ENCODE results near the gene PIANP.
A peak's percentile ranks its signal among the peaks of the same experiment; 100 is the strongest.

PIANP gene

DNA sequence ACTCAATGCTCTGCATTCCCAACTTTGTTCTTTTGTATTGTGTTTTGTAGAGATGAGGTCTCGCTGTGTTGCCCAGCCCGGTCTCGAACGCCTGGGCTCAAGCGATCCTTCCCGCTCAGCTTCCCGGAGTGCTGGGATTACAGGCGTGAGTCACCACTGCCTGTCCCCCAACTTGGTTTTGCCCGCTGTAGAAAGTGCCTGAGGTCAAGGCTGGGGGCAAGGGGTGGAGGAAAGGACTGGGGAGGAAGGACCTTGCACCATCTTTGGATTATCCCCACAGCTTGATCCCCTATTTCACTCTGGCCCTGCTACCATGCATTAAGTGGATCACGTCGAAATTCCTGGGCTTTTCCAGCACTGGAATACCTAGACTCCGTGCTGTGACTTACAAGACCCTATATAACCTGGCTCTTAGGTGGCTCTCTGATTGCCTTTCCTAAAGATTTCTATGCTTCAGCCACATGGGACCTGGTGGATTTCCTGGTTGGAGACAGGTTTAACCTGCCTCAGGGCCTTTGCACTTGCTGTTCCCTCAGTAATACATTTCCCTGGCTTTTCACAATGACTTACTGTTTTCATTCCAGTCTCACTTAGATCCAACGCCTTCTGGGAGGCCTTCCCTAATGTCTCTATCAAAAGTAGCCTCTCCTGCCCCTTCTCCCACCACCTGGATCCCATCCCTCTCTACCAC, 608 bp upstream of the PIANP start:
- DNase-seq, result no peak

DNA sequence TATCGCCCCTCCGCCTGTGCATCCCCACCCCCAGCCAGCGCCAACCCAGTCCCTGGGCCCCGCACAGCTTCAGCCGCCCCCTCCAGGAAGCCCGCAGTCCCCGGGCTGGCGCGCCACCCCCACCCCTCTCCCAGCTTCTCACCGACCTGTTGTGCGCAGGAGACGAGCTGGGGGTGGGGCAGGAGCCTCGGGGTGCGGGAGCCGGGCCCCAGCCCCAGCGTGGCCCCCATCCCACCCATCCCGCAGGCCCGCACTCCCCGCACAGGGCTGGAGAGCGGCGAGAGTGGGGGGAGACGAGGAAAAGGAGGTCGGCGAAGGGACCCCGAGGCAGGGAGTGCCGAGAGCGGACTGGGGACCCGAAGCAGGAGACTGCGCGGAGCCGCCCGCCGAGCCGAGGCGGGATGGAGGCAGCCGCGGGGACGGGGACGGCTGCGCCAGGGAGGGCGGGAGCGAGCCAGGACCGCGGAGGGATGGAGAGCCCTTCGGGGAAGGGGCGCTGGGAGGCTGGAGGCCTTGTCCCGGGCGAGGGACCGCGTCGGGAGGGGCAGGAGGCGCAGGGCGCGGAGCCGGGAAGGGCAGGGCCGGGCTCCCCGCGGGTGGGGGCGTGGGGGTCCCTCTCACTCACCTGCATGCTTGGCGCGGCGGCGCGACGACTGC, 498 bp downstream of the PIANP start:
- DNase-seq, result no peak

DNA sequence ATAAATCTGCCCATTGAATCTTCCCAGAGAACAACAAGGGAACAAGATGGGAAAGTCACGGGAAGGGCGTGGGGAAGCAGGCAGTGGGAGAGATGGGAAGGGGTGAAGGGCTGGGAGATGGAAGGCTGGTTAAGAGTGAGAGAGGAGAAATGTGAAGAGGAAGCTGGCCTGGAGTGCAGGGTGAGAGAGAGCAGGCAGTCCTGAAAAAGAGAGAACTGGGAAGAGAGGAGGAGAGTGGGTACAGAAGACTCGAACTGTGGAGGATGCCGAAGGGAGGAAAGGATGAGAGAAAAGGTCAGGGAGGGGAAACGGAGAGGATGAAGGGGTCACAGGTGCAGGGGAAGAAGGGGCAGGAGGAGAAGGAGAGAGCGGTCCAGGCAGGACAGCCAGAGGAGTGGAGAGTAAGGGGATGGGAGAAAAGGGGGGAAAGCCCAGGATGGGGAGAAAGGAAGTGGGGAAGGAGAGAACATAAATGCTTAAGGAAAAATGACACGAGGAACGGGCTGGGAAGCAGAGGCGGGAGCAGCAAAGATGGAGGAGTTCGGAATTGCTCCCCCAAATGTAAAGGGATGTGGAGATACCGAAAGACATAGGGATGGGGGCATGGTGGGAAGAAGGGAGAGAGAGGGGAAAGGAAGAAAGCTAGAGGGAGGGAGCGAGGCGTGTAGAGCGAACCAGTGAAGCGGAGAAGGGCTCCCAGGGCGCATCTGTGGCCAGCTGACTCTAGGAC, 1.2 kb downstream of the PIANP start:
- DNase-seq, result no peak

DNA sequence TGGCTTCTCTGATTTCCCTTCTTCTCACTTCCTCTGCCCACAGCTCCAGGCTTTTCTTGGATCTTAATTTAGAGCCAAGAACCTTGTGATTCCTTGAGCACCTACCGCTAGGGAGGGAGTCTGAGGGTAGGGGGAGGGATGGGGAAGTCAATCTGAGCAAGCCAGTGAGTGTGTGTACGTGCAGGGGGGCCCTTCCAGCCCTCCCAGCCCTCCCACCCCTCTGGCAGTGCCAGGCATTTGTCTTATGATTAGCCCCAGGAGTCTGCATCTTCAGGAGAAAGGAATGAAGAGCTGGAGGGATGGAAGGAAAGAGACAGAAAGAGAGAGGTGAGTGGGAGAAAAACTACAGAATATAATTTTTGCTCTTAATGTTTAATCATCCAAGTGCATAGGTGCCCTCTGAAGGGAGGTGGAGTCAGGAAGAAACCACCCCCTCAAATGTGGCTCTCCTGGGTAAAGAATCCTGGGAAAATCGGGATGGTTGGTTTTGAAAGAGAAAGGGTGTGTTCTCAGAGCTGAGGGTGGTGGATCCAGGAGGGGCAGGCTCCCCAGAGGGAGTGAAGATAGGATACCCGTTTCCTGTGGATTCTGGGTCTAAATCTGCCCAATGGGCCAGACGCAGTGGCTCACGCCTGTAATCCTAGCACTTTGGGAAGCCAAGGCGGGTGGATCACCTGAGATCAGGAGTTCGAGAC, 2.1 kb downstream of the PIANP start:
- DNase-seq, result no peak

DNA sequence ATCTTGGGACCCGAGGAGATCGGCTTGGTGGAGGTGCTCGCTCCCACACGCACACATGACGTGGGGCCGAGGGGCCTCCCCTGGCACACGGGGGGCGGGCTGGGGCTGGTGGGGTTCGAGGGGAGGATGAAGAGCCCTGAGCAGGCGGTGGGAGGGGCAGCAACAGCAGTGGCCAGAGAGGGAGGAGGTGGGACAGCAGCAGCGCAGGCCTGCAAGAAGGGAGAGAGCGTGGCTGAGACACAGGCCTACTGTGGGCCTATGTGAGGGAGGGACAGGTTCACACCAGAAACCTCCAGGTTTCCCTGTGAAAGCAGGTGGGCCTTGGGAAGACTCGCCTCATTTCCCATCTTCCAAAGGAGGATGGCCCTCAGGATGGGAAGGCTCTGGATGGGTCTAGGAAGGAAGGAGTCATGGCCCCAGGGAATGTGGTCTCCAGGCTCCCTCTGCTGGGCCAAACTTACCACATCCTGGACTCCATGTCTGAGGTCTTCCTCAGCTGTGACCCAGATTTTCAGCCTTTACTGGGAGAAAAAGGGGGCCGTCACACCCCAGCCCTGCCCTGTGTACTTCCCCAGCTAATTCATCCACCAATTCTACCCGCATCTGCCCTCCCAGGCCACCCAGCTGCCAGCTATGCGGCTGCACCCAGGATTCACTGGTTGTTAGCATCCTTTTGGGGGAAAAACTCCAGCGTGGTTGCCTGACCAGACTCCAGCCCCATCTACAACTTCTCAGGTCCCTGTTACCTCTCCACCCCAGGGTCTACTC, 2.8 kb downstream of the PIANP start:
- peak; percentile 11 for DNase-seq

DNA sequence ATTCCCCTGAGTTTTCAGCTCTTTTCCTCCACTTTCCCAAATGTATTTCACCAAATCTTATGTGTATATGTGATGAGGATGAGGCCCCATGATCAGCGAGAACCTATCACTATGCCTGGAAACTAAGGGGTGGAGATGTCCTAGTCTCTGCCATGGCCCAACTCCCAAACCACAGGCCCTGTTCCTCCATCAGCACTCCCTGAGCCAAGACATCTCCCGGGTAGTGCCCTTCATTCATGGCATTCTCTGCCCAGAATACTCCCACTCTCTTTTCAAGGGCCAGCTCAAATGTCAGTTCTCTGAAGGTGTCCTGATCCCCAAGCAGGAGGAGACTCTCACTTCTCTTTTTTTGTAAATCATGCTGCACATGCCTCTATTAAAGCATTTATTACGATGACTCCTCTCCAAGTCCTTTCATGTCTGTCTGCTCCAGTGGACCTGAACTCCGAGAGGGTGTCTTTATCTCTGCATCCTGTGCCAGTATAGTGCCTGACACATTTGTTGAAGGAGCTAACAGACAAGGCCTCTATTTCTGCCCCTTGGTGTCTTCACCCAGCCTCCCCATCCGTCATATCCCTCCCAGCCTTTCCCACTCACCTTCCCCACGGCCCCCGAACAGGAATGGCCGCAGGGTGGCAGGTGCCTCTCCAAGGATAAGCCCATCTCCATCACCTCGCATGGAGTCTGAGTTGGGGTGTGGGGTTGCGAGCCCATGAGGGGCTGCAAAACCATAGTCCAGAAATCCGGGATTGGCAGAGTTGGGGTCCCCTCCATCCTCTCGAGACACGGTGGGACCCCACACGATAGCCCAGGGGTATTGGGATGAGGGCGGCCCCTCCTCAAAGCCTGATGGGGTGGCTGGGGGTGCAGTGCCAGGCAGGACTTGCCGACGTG, 3.7 kb downstream of the PIANP start:
- no peak for DNase-seq

DNA sequence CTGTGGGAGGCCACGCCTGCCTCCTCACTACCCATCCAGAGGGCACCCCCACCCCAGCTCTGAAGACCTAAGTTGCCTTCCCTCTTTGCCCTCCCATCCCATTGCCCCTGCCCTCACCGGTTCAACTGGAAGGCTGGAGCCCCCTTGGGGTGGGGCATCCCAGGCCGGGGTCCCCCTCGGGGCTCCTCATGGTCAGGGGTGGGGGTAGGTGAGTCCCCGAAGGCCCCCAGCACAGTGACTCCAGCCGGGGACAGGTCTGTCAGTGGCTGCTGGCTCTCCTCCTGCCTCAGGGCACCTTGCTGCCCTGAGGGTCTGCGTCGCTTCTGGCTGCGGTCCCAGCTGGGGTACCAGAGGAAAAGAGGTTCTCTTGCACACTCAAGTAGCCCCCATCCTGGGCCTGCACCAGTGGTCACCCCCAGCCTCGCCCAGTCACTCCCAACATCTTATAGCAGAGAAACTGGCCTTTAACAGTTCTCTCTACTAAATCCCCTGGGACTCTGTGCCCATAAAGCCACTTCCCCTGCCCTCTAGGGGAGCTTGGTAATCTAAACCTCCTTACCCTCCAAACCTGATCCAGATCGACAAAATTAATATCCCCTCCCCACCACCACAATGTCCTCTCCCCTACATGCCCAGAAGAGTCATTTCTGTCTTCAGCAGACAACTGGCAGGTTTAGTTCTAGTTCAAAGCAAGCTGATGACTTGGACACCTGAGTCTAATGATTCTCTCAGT, 5.1 kb downstream of the PIANP start:
- DNase-seq, result no peak

DNA sequence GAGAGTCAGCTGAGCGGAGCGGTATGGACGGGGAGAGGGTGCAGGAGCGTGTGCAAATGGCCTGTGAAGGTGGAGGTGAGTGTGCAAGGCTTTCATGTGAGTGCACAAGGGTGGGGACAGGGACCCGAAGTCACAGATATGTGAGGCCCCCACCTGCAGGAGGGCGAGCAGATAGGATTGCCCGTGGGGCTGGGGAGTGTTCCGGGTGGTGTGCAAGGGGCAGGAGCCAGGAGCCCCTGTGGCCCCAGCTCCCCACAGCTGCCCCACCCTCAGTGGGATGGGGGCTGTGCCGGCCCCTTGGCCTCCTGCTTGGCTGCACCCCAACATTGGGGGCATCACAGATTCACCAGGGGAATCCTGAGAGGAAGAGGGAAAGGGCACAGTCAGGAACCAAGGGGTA, 5.9 kb downstream of the PIANP start:
- no peak for DNase-seq

DNA sequence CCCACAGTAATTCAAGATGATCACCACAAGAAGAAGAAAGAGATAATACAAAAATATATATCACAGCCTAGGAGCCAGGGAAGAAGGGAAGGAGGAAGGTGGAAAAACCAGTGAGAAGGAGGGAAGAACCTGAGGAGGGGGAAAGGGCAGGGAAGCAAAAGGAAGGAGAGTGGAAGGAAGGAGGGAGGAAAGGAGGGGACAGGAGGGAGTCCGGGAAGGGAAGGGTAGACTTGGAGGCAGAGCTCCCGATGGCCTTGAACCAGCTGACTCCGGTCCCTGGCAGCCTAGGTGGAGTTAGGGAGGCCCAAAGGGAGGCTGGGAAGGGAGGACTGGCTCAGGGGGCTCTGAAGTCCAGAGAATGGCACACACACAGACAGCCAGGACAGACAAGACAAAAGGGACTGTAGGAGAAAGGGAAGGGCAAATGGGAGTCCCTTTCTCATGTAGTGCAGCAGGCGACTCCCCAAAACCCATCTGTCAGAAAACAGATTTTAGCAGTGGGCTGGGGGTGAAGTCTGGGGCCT, 6.7 kb downstream of the PIANP start:
- no peak for DNase-seq

DNA sequence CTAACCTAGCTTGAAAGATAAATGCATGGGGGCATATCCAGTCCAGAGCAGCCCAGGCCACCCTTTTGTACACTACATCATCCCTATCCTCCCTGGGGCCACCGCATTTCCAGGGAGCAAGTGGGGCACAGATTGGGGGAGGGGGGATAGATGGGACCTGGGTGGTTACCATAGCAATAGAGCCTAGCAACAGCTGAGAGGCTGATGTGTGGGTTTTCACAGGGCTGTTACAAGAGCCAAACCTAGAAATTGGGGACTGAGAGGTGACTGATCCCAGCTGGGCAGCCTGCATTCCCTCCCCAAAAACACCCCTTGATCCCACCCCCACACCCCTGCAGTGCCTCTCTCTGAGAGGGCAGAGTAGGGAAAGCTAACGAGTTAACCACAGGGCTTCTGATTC, 7.7 kb downstream of the PIANP start:
- DNase-seq, result no peak

DNA sequence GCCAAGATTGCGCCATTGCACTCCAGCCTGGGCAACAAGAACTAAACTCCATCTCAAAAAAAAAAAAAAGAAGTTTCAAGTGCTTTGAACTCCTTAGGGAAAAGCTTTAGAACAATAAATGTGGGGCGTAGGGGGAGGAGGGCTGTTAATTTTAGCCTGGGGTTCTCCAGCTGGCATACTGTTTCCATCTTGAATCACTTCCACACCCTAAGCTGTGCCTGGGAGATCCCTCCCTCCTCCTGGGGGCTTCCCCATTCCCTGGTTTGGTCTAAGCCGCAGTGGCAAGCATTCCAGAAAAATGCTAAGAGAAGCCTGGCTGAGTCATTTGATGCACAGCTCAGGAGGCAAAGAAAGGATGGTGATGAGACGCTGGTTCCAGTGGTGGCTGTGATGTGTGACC, 9.1 kb downstream of the PIANP start:
- DNase-seq, result no peak

DNA sequence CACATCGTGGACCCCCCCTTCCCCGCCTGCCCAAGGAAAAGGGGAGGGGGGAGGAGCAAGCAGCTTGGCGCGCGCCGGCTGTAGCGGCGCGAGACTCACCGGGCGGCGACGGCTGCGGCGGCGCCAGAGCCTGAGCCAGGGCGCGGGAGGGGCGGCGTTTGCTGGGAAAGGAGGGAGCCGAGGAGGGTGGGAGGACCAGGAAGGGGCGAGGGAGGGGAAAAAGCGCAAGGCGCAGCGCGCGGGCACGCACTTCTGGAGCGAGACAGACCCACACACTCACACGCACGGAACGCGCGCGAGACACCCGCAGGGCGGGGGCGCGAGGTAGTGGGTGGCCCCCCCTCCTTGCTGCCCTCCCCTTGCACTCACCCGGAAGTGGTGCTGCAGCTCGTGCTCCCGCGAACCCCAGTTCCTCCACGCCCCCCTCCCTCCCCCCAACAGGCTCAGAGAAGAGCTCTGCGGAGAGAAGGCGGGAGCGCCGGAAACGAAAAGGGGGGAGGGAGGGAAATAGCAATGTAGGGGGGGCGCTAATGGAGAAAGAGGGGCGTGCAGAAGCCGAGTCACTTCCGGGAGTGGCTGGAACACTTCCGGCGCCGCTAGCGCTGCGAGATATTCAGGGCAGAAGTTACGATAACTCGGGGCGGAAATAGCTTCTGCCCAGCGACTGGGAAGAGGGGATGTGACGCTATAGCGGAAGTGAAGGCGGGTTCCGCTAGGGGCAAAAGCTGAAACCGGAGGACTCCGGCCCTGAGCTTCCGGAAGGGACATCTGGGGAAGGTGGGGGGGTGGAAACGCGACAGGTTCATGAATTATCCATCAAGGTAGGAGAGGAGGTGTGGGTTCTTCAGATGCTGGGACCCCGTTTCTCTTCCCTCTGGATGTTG, 11.4 kb downstream of the PIANP start, which contains the start of gene ZNF384:
Gene ZNF384 (minus strand): TSS at position 377 of the 884 bp plus-strand sequence. CDS start 9,855 bp downstream, outside the sequence.
- DNase-seq, result peak; percentile 89

DNA sequence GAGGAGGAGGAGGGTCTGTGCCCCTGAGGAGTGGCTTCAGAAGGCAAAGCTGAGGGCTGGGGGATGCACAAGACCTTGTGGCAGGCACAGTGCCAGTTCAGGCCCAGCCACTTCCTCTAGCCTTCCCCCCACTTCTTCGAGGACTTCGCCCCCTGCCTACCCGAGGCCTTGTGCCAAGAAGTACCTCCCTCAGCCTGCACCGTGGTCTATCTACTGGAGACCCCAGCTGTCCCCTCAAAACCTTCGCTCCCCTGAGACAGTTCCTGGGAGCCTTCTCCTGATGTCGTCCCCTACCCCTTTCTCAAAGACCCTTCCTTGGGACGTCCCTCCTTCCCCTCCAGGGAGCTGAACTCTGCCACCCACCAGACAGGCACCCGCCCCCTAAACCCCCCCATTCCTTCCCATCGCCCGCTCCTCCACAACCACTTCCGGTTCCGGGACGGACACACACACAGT, 12.0 kb downstream of the PIANP start:
- DNase-seq, result no peak

DNA sequence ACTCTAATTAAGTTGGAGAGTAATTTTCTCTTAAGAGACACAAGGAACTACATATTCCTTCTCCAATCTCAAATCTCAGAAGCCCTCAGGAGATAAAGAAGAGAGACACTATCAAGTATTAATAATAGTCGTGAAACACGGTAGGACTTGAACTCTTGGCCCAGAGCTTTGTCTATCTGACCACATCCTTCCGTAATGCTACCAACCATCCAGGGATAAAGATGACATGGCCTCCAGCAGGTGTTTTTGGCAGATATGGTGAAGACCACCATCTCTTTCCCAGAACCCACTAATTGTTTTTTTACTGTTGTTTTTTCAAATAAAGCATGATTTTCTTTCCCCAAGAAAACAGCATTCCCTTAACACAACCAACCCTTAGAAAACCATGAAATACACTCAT, 14.8 kb downstream of the PIANP start:
- no peak for DNase-seq

DNA sequence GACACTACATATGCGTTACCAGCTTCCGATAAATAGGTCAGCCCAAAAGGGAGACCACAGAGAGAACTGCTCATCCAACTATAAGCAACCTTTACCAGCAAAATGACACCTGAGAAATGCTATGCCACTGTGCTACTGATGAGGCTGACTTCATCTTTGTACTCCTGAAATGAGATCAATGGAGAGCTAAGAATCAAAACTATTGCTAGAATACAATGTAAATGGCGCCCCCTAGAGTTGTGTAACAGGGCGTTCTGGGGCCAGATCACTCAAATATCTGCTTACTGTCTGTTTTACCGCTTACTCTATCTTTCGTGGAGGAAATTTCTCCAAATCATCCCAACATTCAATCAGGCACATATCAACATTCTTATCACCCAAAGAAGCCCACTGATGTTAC, 16.0 kb downstream of the PIANP start:
- DNase-seq, result peak; percentile 31

DNA sequence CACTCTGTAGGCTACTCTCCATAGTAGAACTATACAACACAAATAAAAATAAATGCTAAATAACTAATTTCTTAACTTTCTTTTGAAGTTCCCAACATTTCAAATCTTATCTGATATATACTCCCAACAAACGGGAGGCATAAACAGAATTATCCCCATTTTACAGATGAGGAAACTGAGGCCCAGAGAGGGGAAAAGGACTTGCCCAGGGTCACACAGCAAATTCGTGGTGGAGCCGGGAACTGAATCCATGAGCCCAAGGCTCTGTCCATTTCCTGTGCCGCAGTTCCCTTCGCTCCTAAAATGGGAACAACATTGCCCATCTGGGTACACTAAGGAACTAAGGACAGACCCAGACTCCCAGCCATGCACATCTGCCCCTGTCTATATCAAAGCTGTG, 23.7 kb downstream of the PIANP start:
- no peak for DNase-seq

DNA sequence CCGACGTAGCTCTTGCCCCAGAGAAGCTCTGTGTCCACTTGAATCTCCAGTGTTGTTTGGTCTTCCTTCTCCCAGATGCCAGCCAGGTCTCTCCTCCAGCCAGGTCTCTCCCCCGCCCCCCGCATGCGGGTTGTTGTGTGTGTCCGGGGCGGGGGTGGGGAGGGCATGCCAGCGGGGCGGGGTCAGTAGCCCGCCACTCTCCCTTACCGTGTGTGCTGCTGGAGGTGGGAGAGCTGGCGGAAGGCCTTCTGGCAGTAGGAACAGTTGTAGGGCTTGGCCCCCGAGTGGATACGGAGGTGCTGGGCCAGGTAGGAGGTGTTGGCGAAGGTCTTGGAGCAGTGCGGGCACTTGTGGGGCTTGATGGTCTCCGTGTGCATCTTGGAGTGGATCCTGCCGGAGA, 28.5 kb downstream of the PIANP start:
- no peak for DNase-seq

DNA sequence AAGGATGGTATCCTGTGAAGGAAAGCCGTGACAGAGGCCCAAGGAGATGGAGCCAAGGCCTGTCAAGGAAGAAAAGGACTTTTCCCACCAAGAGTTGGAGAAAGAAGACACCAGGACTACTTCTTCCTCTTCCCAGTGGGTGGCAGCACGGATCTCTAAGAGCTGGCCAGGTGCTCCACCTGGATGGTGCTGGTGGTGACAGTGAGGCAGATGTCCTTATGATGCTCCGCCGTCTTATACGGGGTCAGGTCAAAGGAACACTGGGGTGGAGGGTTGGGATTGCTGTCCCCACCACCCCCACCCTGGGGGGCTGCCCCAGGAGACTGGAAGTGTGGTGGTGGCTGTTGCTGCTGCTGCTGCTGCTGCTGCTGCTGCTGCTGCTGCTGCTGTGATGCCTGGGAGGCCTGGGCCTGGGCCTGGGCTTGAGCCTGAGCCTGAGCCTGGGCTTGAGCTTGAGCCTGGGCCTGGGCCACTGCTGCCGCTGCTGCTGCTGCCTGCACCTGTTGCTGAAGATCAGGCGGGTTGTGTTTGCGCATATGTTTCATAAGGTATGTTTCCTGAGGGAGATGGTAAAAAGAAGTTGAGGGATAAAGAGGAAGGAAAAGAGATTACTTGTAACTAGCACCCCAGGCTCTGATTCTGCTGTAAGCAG, 32.9 kb downstream of the PIANP start:
- peak; percentile 2 for DNase-seq

DNA sequence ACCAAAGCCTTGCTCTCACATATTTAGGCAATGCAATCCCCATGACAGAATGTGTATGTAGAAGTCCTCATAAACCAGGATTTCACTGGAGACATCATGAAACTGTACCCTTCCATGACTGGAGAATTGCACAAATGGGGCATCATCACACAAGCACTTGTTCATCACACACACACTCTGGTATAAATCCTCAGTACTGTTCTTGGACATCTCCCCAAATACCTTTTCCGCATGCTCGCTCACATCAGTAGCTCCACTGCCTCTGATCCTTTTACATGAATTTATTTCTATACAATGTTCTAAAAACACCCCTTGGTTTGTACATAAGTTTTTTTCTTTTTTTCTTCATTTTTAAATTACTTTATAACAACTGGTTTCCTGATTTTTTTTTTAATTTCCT, 34.4 kb downstream of the PIANP start:
- DNase-seq, result no peak
